ENCODE results near the gene SETD6. TPM values are rescaled to one million over a fixed set of nuclear protein-coding genes. Genes with fewer than 3 reads are reported as not detected.

SETD6 gene
- total RNA-seq, 1 experiment from 2014 or later, result 41.1 TPM

GRCh38 chr16:58472827-58473226, 42.5 kb upstream of the SETD6 start:
- POLR2A ChIA-PET, result no interaction called here

More at GRCh38 chr16:58472827-58473226, 42.5 kb upstream of the SETD6 start:
- DNase-seq (ENCODE audit: low spot score) (no peak), ATAC-seq (no peak)
- Mint-ChIP-seq H3K9me3 (no peaks in the 10 kb centered on the region), H3K36me3 (no peaks in the 10 kb centered on the region), H3K4me3 (no peak overlapping the region), H3K27me3 (ENCODE audit: low read depth) (peaks cover 19% of the 10 kb centered on the region), H3K4me1 (peaks cover 16% of the 10 kb centered on the region), H3K27ac (no peak overlapping the region)
- no peak for TF ChIP-seq HMGA2 (CRISPR knock-in tag; IDR thresholded peaks at IDR 0.05)
- TF ChIP-seq, protein P1, sequence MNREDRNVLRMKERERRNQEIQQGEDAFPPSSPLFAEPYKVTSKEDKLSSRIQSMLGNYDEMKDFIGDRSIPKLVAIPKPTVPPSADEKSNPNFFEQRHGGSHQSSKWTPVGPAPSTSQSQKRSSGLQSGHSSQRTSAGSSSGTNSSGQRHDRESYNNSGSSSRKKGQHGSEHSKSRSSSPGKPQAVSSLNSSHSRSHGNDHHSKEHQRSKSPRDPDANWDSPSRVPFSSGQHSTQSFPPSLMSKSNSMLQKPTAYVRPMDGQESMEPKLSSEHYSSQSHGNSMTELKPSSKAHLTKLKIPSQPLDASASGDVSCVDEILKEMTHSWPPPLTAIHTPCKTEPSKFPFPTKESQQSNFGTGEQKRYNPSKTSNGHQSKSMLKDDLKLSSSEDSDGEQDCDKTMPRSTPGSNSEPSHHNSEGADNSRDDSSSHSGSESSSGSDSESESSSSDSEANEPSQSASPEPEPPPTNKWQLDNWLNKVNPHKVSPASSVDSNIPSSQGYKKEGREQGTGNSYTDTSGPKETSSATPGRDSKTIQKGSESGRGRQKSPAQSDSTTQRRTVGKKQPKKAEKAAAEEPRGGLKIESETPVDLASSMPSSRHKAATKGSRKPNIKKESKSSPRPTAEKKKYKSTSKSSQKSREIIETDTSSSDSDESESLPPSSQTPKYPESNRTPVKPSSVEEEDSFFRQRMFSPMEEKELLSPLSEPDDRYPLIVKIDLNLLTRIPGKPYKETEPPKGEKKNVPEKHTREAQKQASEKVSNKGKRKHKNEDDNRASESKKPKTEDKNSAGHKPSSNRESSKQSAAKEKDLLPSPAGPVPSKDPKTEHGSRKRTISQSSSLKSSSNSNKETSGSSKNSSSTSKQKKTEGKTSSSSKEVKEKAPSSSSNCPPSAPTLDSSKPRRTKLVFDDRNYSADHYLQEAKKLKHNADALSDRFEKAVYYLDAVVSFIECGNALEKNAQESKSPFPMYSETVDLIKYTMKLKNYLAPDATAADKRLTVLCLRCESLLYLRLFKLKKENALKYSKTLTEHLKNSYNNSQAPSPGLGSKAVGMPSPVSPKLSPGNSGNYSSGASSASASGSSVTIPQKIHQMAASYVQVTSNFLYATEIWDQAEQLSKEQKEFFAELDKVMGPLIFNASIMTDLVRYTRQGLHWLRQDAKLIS (CRISPR knock-in tag; IDR thresholded peaks at IDR 0.05; ENCODE audit: borderline replicate concordance), result no peak
- TF ChIP-seq ZNF219 (CRISPR knock-in tag; IDR thresholded peaks at IDR 0.05; ENCODE audit: borderline replicate concordance), result no peak
- no peak for TF ChIP-seq SP1 (CRISPR knock-in tag; conservative IDR thresholded peaks at IDR 0.05)
- no peak for TF ChIP-seq NFATC4 (CRISPR knock-in tag; IDR thresholded peaks at IDR 0.05)
- TF ChIP-seq TCF7 (CRISPR knock-in tag; IDR thresholded peaks at IDR 0.05; ENCODE audit: low read depth), result no peak
- TF ChIP-seq GABPB1 (CRISPR knock-in tag; IDR thresholded peaks at IDR 0.05), result no peak
- TF ChIP-seq GRHL2 (CRISPR knock-in tag; IDR thresholded peaks at IDR 0.05; ENCODE audit: insufficient replicate concordance, severe bottlenecking), result no peak
- TF ChIP-seq SMAD3 (CRISPR knock-in tag; IDR thresholded peaks at IDR 0.05; ENCODE audit: borderline replicate concordance), result no peak
- no peak for TF ChIP-seq ZNF281 (CRISPR knock-in tag; IDR thresholded peaks at IDR 0.05)
- no peak for TF ChIP-seq FOXK1 (CRISPR knock-in tag; IDR thresholded peaks at IDR 0.05)
- TF ChIP-seq, protein P2, sequence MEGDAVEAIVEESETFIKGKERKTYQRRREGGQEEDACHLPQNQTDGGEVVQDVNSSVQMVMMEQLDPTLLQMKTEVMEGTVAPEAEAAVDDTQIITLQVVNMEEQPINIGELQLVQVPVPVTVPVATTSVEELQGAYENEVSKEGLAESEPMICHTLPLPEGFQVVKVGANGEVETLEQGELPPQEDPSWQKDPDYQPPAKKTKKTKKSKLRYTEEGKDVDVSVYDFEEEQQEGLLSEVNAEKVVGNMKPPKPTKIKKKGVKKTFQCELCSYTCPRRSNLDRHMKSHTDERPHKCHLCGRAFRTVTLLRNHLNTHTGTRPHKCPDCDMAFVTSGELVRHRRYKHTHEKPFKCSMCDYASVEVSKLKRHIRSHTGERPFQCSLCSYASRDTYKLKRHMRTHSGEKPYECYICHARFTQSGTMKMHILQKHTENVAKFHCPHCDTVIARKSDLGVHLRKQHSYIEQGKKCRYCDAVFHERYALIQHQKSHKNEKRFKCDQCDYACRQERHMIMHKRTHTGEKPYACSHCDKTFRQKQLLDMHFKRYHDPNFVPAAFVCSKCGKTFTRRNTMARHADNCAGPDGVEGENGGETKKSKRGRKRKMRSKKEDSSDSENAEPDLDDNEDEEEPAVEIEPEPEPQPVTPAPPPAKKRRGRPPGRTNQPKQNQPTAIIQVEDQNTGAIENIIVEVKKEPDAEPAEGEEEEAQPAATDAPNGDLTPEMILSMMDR (IDR thresholded peaks at IDR 0.05), result no peak
- no peak for TF ChIP-seq ATF2 (CRISPR knock-in tag; IDR thresholded peaks at IDR 0.05; ENCODE audit: borderline replicate concordance, low read depth)
- no peak for TF ChIP-seq IRF1 (CRISPR knock-in tag; IDR thresholded peaks at IDR 0.05)
- no peak for TF ChIP-seq TEAD4 (CRISPR knock-in tag; IDR thresholded peaks at IDR 0.05)
- no peak for TF ChIP-seq JUN (CRISPR knock-in tag; IDR thresholded peaks at IDR 0.05)
- TF ChIP-seq OVOL2 (CRISPR knock-in tag; IDR thresholded peaks at IDR 0.05; ENCODE audit: borderline replicate concordance), result no peak
- no peak for TF ChIP-seq FOXJ3 (CRISPR knock-in tag; IDR thresholded peaks at IDR 0.05; ENCODE audit: borderline replicate concordance)
- CTCF ChIA-PET, result interaction anchor here (1.0 to 2.9 kb wide), 3 partner anchors 12 to 136 kb away, joined by 3 to 14 read pairs (median 4); no protein-coding TSS in a partner anchor

Data from WTC11 (cell line).